NCI-H2029 (cell line): ENCODE measurements around the gene NEUROG3.
"Not testable (repeated sequence)": the region's sequence is repeated elsewhere in the genome, so short reads cannot be mapped to it uniquely, and the experiment has no call there.

Experiments
- DNase-seq: peaks from one replicate; lab custom pipeline; 2025; lab: John Stamatoyannopoulos, UW

NEUROG3 gene

GRCh38 chr10:69571618-69572158, 1.5 kb downstream of the NEUROG3 start:
- DNase-seq = no peak

GRCh38 chr10:69570050-69570816, 3.0 kb downstream of the NEUROG3 start:
- DNase-seq = no peak

- DNase-seq = no peak
These were observed 3.8 kb downstream of the NEUROG3 start for GRCh38 chr10:69569396-69569934.

- no peak for DNase-seq
These were observed 4.5 kb downstream of the NEUROG3 start for GRCh38 chr10:69568472-69569395.

GRCh38 chr10:69567920-69568319, 5.3 kb downstream of the NEUROG3 start:
- DNase-seq = no peak

- DNase-seq = no peak
These were observed 10.4 kb downstream of the NEUROG3 start for GRCh38 chr10:69562731-69563254.

GRCh38 chr10:69559525-69559924, 13.7 kb downstream of the NEUROG3 start:
- DNase-seq = no peak

- DNase-seq = no peak
These were observed 14.7 kb downstream of the NEUROG3 start for GRCh38 chr10:69558559-69558958.

GRCh38 chr10:69554611-69555010, 18.6 kb downstream of the NEUROG3 start:
- no peak for DNase-seq

GRCh38 chr10:69553328-69553727, 19.9 kb downstream of the NEUROG3 start:
- DNase-seq = no peak

GRCh38 chr10:69552268-69552667, 21.0 kb downstream of the NEUROG3 start:
- DNase-seq = no peak

- DNase-seq = no peak
These were observed 23.3 kb downstream of the NEUROG3 start for GRCh38 chr10:69549959-69550358.

- no peak for DNase-seq
These were observed 31.8 kb downstream of the NEUROG3 start for GRCh38 chr10:69541463-69541862.

GRCh38 chr10:69538461-69538860, 34.8 kb downstream of the NEUROG3 start:
- no peak for DNase-seq

- no peak for DNase-seq
These were observed 35.8 kb downstream of the NEUROG3 start for GRCh38 chr10:69537449-69537848.

- DNase-seq = not testable (repeated sequence)
These were observed 36.7 kb downstream of the NEUROG3 start for GRCh38 chr10:69536521-69536920.

- no peak for DNase-seq
These were observed 39.6 kb downstream of the NEUROG3 start for GRCh38 chr10:69533658-69534057.

- DNase-seq = no peak
These were observed 45.3 kb downstream of the NEUROG3 start for GRCh38 chr10:69527961-69528360.
